Bronchial epithelial cell (primary cell): ENCODE measurements around the gene GRM8. TPM values are rescaled to one million over a fixed set of nuclear protein-coding genes. Genes with fewer than 3 reads are reported as not detected.

Source experiments
- DNase-seq: peaks from one replicate; pipeline ENCODE4 v3.0.0-alpha.2; 2010; ENCODE audit warnings: low read depth
- FAIRE-seq: peaks from 2 replicates; lab custom pipeline; 2011; peaks lifted over from hg19 to GRCh38; lab: Jason Lieb, UNC
- H3K27me3 ChIP-seq: 2 replicates; pipeline ENCODE4 v1.5.1; 2011; ENCODE audit warnings: low read length; ENCODE audit not compliant: control insufficient read depth, insufficient read depth
- H3K36me3 ChIP-seq: 2 replicates; pipeline ENCODE4 v1.5.1; 2011; ENCODE audit warnings: low read length; ENCODE audit not compliant: control insufficient read depth, insufficient read depth
- H3K4me3 ChIP-seq: 2 replicates; pipeline ENCODE4 v1.5.1; 2011; ENCODE audit warnings: mild to moderate bottlenecking, low read depth, low read length, control low read depth
- CTCF ChIP-seq: IDR thresholded peaks from 2 replicates; pipeline ENCODE4 v1.5.1; 2011; ENCODE audit warnings: mild to moderate bottlenecking, moderate library complexity, low read length, control low read depth, inconsistent platforms; ENCODE audit not compliant: insufficient read depth, severe bottlenecking
- total RNA-seq: library from RNA; depleted of rRNA; stranded (reverse); fragments of >200 nt; gene quantifications from 2 replicates; pipeline ENCODE4 v1.2.1, GENCODE V29; 2014

The GRM8 gene
- total RNA-seq, 1 donor from 2014 or later, result not detected

GRCh38 chr7:126778101-126778500, 474.6 kb downstream of the GRM8 start:
- H3K27me3 ChIP-seq, result no peaks in the 10 kb centered on the region
- FAIRE-seq, result no peak
- no peak for TF ChIP-seq CTCF
- DNase-seq, result no peak
- no peak overlapping the region for H3K4me3 ChIP-seq
- H3K36me3 ChIP-seq, result no peaks in the 10 kb centered on the region

- Histone ChIP-seq H3K27me3 (no peaks in the 10 kb centered on the region), H3K4me3 (no peak overlapping the region), H3K36me3 (no peaks in the 10 kb centered on the region)
- DNase-seq (no peak), FAIRE-seq (no peak)
- TF ChIP-seq CTCF, result no peak
Observed at GRCh38 chr7:126776498-126776897, 476.2 kb downstream of the GRM8 start.

- FAIRE-seq (no peak), DNase-seq (no peak)
- Histone ChIP-seq H3K36me3 (no peaks in the 10 kb centered on the region), H3K4me3 (no peak overlapping the region), H3K27me3 (no peaks in the 10 kb centered on the region)
- no peak for TF ChIP-seq CTCF
Observed at GRCh38 chr7:126774077-126774476, 478.7 kb downstream of the GRM8 start.

- H3K36me3 ChIP-seq, result no peaks in the 10 kb centered on the region
- FAIRE-seq (no peak), DNase-seq (no peak)
- no peak overlapping the region for H3K4me3 ChIP-seq
- no peak for TF ChIP-seq CTCF
- no peaks in the 10 kb centered on the region for H3K27me3 ChIP-seq
Observed at GRCh38 chr7:126768836-126769235, 483.9 kb downstream of the GRM8 start.

- Histone ChIP-seq H3K27me3 (no peaks in the 10 kb centered on the region), H3K36me3 (no peaks in the 10 kb centered on the region), H3K4me3 (no peak overlapping the region)
- DNase-seq (no peak), FAIRE-seq (no peak)
- TF ChIP-seq CTCF, result no peak
Observed at GRCh38 chr7:126760914-126761577, 491.7 kb downstream of the GRM8 start.

GRCh38 chr7:126755381-126755780, 497.4 kb downstream of the GRM8 start:
- DNase-seq, result no peak
- Histone ChIP-seq H3K27me3 (no peaks in the 10 kb centered on the region), H3K36me3 (no peaks in the 10 kb centered on the region), H3K4me3 (no peak overlapping the region)
- FAIRE-seq, result no peak
- TF ChIP-seq CTCF, result no peak
